Hematopoietic multipotent progenitor cell treated with erythropoietin and hydrocortisone succinate and interleukin-3 and kit ligand, for 15 days (in vitro differentiated cells): Measurements from ENCODE around the gene RNF13.
"Not testable (repeated sequence)": the region's sequence is repeated elsewhere in the genome, so short reads cannot be mapped to it uniquely, and the experiment has no call there.

Source experiments
- DNase-seq: peaks from one replicate; pipeline ENCODE4 v3.0.0-alpha.2; 2015; ENCODE audit warnings: low spot score

The RNF13 gene

DNA sequence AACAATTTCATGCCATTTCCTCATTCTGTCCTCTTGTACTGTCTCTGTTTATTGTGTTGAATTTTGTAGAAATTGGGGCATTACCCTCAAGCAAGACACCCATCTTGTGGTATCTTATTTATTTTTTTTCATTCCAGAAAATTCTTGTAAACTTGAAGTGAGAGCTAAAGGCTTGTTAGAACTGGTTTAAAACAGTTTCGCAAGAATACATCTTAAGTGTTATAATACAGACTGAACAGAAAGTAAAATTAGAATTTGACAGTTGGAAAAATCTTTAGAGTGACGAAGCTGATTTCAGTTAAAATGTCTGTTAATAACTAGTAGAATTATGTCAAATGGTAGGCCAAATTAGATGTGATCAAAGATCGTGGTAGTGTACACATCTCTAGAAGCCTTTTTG lies 26.9 kb downstream of the RNF13 start:
- DNase-seq, result no peak

- DNase-seq, result no peak
Observed at GRCh38 chr3:149843502-149843901, 30.5 kb downstream of the RNF13 start.

- DNase-seq, result no peak
Observed at GRCh38 chr3:149844091-149844490, 31.1 kb downstream of the RNF13 start.

DNA sequence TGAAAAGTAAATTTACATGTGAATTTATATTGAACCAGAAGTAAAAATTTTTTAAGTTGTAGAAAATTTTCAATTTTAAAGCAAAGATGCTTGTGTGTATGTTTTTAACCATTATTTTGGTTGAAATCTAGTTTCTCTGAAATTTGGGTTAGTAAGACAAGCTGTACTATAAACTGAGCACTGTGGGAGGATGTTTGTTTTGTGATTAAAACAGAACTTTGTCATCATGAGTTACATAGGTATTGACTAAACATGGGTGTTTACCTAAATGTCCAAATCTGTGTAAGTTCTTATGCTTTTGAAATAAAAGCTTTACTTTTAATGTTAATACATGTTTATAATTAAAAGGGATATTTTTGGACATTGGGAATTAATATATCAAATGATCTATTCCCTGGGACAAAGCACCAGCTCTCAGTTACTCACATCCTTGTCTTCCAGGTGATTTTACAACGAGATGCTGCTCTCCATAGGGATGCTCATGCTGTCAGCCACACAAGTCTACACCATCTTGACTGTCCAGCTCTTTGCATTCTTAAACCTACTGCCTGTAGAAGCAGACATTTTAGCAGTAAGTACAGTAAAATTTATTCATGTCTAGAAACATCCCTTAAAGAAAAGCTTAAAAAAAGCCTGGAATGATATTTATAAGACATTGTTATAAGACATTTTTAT lies 32.7 kb downstream of the RNF13 start:
- no peak for DNase-seq

- no peak for DNase-seq
Observed at GRCh38 chr3:149848238-149848637, 35.2 kb downstream of the RNF13 start.

- DNase-seq, result no peak
Observed at GRCh38 chr3:149848688-149849087, 35.7 kb downstream of the RNF13 start.

- peak; percentile 28 for DNase-seq
Observed at GRCh38 chr3:149850787-149851584, 38.0 kb downstream of the RNF13 start.

- DNase-seq, result no peak
Observed at GRCh38 chr3:149858911-149859310, 45.9 kb downstream of the RNF13 start.

DNA sequence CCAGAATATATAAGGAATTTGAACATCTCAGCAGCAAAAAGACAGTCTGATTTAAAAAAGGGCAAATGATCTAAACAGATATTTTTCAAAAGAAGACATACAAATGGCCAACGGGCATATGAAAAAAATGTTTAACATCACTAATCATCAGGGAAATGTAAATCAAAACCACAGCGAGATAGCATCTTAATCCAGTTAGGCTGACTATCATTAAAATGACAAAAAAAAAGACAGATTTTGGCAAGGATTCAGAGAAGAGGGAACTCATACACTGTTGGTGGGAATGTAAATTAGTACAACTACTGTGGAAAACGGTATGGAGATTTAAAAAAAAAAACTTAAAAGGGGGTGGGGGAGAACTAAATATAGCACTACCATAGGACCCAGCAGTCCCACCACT lies 47.9 kb downstream of the RNF13 start:
- DNase-seq, result no peak

DNA sequence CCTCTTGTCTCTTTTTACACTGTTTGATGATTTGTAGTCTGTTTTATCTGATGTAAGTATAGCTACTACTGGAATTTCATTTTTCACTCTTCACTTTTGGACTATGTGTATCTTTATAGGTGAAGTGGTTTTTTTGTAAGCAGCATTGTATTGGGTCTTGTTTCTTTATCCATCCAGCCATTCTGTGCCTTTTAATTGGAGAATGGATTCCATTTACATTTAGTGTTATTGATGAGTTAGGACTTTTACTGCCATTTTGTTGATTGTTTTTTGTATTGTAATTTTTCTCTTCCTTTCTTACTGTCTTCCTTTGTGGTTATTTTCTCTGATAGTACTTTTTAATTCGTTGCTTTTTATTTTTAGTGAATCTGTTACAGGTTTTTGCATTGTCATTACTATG lies 54.5 kb downstream of the RNF13 start:
- DNase-seq, result no peak

GRCh38 chr3:149871855-149872254 lies 58.8 kb downstream of the RNF13 start:
- no peak for DNase-seq

DNA sequence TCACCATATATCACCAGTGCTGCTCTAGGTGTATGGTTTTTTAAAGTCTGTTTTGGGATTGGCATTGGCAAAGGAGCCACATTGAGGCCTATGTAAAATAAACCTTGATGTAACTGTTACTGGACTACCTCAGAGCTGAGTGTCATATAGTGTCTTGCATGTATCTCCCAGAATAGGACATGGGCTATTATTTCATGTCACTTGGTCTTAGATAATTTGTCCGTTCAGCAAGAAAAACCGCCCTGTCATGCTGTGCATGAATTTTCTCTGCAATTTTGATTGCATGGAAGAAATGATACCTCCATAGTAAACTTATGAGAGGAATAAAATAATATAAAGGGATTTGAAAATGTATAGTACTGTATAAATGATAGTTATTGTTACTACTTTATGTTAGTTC lies 59.6 kb downstream of the RNF13 start:
- DNase-seq, result no peak

DNA sequence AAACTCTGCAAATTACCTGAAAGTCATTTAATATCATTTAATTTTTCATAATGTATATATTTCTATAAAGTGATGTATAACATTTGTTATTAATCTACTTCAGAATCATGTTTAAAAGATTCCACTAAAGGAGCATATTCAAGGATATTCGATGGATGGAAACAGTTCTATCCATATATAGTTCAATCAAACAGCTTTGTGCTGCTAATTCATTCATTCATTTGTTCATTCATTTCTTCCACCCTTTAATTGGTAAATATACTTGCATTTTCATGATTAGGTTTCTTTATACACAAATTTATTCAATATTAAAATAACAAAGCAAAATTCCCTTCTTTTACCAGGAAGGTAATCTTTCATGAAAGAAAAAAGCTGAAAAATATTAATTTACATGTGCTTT lies 64.7 kb downstream of the RNF13 start:
- DNase-seq, result no peak

DNA sequence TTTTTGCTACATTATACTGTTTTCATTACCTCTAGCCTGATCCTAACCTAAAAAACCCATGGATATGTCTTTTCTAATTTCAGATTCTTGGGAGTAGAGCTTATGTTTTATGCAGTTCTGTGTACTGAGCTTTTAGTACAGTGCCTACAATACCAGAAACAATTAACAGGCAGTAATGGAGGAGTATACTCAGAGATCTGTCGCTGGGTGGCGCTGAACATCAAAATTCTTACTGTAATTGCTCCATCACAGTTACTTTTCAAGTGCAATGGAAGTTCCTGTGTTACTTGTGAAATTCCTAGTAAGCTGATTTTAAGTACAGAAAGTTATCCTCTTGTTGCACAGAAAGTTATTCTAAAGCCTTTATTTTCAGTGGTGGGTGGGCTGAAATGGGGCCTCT lies 66.9 kb downstream of the RNF13 start:
- DNase-seq, result peak; percentile 10

DNA sequence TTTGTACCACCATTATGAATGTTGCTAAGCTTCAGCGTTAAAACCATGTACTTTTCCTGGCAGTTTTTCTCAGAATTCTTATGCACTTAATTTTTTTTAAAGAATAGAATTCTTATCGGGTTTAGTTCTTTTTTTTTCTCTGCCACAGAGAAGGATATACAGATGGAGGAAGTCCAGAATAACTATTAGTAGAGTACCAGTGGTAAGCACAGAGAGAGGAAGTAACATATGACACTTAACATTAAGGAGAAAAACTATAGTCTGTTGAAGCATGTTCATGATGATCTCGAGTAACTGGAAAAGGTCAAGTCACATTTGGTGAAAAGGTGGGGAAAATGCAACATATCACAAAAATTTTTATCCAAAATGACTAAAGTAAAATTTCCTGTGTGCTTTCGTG lies 68.9 kb downstream of the RNF13 start:
- DNase-seq, result no peak

GRCh38 chr3:149883134-149883533 lies 70.1 kb downstream of the RNF13 start:
- DNase-seq, result no peak

DNA sequence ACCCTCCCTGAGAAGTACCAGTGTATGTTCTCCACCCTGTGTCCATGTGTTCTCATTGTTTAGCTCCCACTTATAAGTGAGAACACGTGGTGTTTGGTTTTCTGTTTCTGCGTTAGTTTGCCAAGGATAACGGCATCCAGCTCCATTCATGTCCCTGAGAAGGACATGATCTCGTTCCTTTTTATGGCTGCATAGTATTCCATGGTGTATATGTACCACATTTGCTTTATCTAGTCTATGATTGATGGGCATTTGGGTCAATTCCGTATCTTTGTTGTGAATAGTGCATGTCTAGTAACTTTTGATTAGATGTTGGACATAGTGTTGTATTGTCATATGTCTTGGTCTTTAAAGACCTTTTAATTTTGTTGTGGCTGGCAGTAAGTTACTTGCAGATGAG lies 70.8 kb downstream of the RNF13 start:
- DNase-seq, result not testable (repeated sequence)

GRCh38 chr3:149884848-149885247 lies 71.8 kb downstream of the RNF13 start:
- not testable (repeated sequence) for DNase-seq

DNA sequence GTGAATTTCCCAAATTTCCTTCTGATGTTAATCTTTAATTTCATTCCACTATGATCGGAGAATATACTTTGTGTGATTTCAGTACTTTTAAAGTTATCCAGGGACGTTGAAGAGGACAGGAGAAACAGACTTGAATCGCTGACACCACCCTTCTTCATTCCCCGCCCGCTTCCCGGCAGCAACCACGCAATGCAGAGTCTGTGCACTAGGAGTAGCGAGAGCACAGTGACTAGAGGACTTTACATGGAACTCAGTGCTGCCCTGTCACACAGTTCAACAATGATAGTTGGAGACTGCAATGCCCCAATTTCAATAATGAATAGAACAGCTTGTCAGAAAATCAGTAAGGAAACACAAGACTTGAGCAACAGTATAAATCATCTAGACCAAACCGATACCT lies 73.9 kb downstream of the RNF13 start:
- no peak for DNase-seq

DNA sequence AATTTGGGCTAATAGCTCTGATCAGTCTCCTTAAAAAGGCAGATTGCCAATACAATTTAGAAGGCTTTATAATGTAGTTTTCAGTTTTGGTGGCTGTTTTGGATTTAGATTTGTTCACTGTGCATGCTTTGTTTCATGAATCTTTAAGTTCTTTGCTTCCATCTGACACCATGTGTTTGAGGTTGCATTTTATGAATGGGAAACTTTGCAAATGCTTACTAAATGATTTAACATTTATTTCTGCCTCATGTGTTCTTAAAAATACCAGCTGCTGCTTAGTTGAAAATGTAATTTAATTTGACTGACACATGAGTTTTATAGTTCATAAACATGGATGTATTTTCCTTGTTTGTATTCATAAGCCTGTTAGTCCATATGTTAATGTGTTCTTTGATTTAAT lies 78.6 kb downstream of the RNF13 start:
- no peak for DNase-seq

DNA sequence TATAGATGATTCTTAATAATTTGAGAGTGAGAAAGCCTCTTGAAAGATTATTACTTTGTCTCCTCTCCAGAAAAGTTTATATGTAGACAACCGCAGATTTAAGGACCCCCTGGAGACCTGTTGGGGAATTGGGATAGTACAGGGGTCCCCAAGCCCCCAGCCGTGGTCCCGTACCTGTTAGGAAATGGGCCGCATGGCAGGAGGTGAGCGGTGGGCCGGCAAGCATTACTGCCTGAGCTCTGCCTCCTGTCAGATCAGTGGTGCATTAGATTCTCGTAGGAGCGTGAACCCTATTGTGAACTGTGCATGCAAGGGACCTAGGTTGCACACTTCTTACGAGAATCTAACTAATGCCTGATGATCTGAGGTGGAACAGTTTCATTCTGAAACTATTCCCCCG lies 79.4 kb downstream of the RNF13 start:
- DNase-seq, result no peak

- DNase-seq, result no peak
Observed at GRCh38 chr3:149894205-149894604, 81.2 kb downstream of the RNF13 start.

DNA sequence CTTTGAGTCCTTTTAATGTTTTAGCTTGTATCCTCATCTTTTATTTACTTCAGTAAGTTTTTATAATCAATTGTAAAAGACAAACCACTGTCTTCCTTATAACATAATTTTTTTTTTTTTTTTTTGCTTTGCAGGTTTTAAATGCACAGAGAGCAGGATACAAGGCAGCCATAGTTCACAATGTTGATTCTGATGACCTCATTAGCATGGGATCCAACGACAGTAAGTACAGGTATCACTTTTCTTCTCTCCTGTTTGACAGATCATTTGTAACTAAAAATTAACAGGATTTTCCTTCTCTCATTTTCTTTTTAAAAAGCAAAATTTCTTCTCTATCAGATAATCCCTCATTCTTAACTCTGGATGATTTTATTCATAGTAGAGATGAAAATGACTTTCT lies 82.3 kb downstream of the RNF13 start:
- DNase-seq, result no peak

GRCh38 chr3:149895769-149896168 lies 82.8 kb downstream of the RNF13 start:
- DNase-seq, result no peak
